Gastrocnemius medialis (tissue), 4 donors: ENCODE results near the gene FTSJ3.

Experiments used
- CTCF ChIP-seq, 5 experiments: fragments of 450-650 bp in 3 of 5; fragments of 200-600 bp in 2 of 5; sonication (generic) in 2 of 5; IDR thresholded peaks in 4 of 5; conservative IDR thresholded peaks in 1 of 5; 1 replicate in 4 of 5; 2 replicates in 1 of 5; pipeline ENCODE4 v1.5.1; 2016 to 2019; ENCODE audit warnings: antibody characterized with exemption in 5 of 5, mild to moderate bottlenecking in 3 of 5, moderate library complexity in 3 of 5
- POLR2A ChIP-seq, 2 donors: fragments of 450-650 bp; IDR thresholded peaks; one replicate each; pipeline ENCODE4 v1.6.1; 2017; ENCODE audit warnings: antibody characterized with exemption in 2 of 2, mild to moderate bottlenecking in 2 of 2, moderate library complexity in 2 of 2

GRCh38 chr17:63836811-63837210 lies 9.3 kb upstream of the FTSJ3 start:
- TF ChIP-seq CTCF (IDR thresholded peaks at IDR 0.05 in 4 of 5, conservative IDR thresholded peaks at IDR 0.05 in 1 of 5) (no peak), POLR2A (IDR thresholded peaks at IDR 0.05) (no peak)
